WTC11 (cell line): ENCODE measurements around the gene CLASP2. TPM values are rescaled to one million over a fixed set of nuclear protein-coding genes. Genes with fewer than 3 reads are reported as not detected.
A peak's percentile ranks its signal among the peaks of the same experiment; 100 is the strongest.

Experiments
- ATAC-seq: fragments of 200-7000 bp; cut with Tn5 transposase; 2 replicates; pipeline ENCODE4 v1.10.0; 2021; ENCODE audit warnings: mild to moderate bottlenecking, moderate library complexity
- CTCF ChIA-PET: fragments of 300-600 bp; sonication (Branson Sonifier 250); formaldehyde crosslinking; loops from one replicate; lab custom pipeline; 2021; ENCODE audit warnings: antibody characterized with exemption; lab: Charles Lee
- POLR2A ChIA-PET: fragments of 350-600 bp; sonication (Branson Sonifier 250); formaldehyde crosslinking; loops from one replicate; lab custom pipeline; 2021; ENCODE audit warnings: antibody characterized with exemption; lab: Charles Lee
- DNase-seq: peaks from one replicate; pipeline ENCODE4 v3.0.0; 2021; ENCODE audit warnings: low spot score
- H3K27ac Mint-ChIP-seq: 2 replicates; pipeline ENCODE4 v1.8.0; 2021; ENCODE audit warnings: mixed read lengths
- H3K27me3 Mint-ChIP-seq: 2 replicates; pipeline ENCODE4 v1.8.0; 2021; ENCODE audit warnings: low read depth, mild to moderate bottlenecking, moderate library complexity, mixed read lengths
- H3K36me3 Mint-ChIP-seq: 2 replicates; pipeline ENCODE4 v1.8.0; 2021; ENCODE audit warnings: mixed read lengths
- H3K4me1 Mint-ChIP-seq: 2 replicates; pipeline ENCODE4 v1.8.0; 2022; ENCODE audit warnings: mixed read lengths
- H3K4me3 Mint-ChIP-seq: 2 replicates; pipeline ENCODE4 v1.8.0; 2021; ENCODE audit warnings: mild to moderate bottlenecking, moderate library complexity, mixed read lengths
- H3K9me3 Mint-ChIP-seq: 2 replicates; pipeline ENCODE4 v1.8.0; 2021; ENCODE audit warnings: mixed read lengths
- ATF6 ChIP-seq: sonication (generic); formaldehyde crosslinking; IDR thresholded peaks from 2 replicates; pipeline ENCODE4 v1.8.1; 2023; ENCODE audit warnings: mild to moderate bottlenecking, missing genetic modification reagents
- CTCF ChIP-seq: fragments of 200-600 bp; IDR thresholded peaks from 2 replicates; pipeline ENCODE4 v1.8.0; 2022; ENCODE audit warnings: antibody characterized with exemption
- ETV6 ChIP-seq: sonication (generic); formaldehyde crosslinking; IDR thresholded peaks from 2 replicates; pipeline ENCODE4 v1.8.1; 2022; ENCODE audit warnings: mild to moderate bottlenecking, missing genetic modification reagents
- FOXK1 ChIP-seq: sonication (generic); formaldehyde crosslinking; IDR thresholded peaks from 2 replicates; pipeline ENCODE4 v1.8.0; 2022; ENCODE audit warnings: mild to moderate bottlenecking, moderate library complexity, missing genetic modification reagents
- FOXP4 ChIP-seq: sonication (generic); formaldehyde crosslinking; IDR thresholded peaks from 2 replicates; pipeline ENCODE4 v1.8.0; 2022; ENCODE audit warnings: mild to moderate bottlenecking, missing genetic modification reagents
- MAX ChIP-seq: sonication (generic); formaldehyde crosslinking; IDR thresholded peaks from 2 replicates; pipeline ENCODE4 v1.8.0; 2022; ENCODE audit warnings: mild to moderate bottlenecking, missing genetic modification reagents
- NFYB ChIP-seq: sonication (generic); formaldehyde crosslinking; conservative IDR thresholded peaks from 2 replicates; pipeline ENCODE4 v1.8.0; 2022; ENCODE audit warnings: low read depth, missing genetic modification reagents
- PRRX2 ChIP-seq: fragments of 250-450 bp; sonication (Bioruptor Pico); IDR thresholded peaks from 2 replicates; pipeline ENCODE4 v1.8.0; 2021; ENCODE audit warnings: mild to moderate bottlenecking
- RORB ChIP-seq: fragments of 250-450 bp; sonication (Bioruptor Pico); IDR thresholded peaks from 2 replicates; pipeline ENCODE4 v1.9.0; 2021; ENCODE audit warnings: mild to moderate bottlenecking
- SP1 ChIP-seq: sonication (generic); formaldehyde crosslinking; conservative IDR thresholded peaks from 2 replicates; pipeline ENCODE4 v1.8.1; 2022; ENCODE audit warnings: missing genetic modification reagents
- STAT6 ChIP-seq: sonication (generic); formaldehyde crosslinking; conservative IDR thresholded peaks from 2 replicates; pipeline ENCODE4 v1.8.1; 2023; ENCODE audit warnings: mild to moderate bottlenecking, low read depth, missing genetic modification reagents, moderate library complexity
- TEAD1 ChIP-seq: sonication (generic); formaldehyde crosslinking; IDR thresholded peaks from 2 replicates; pipeline ENCODE4 v1.8.0; 2022; ENCODE audit warnings: mild to moderate bottlenecking, missing genetic modification reagents
- ZNF263 ChIP-seq: sonication (generic); formaldehyde crosslinking; IDR thresholded peaks from 2 replicates; pipeline ENCODE4 v1.8.1; 2022; ENCODE audit warnings: low read depth, mild to moderate bottlenecking, moderate library complexity, missing genetic modification reagents
- ZNF416 ChIP-seq: fragments of 250-450 bp; sonication (Bioruptor Pico); IDR thresholded peaks from 2 replicates; pipeline ENCODE4 v1.9.0; 2021; ENCODE audit warnings: mild to moderate bottlenecking, inconsistent platforms
- ZNF423 ChIP-seq: fragments of 250-450 bp; sonication (Bioruptor Pico); IDR thresholded peaks from 2 replicates; pipeline ENCODE4 v2.1.2; 2022; ENCODE audit warnings: mild to moderate bottlenecking, moderate library complexity
- ZNF425 ChIP-seq: fragments of 250-450 bp; sonication (Bioruptor Pico); conservative IDR thresholded peaks from 2 replicates; pipeline ENCODE4 v1.9.0; 2021; ENCODE audit warnings: mild to moderate bottlenecking
- ZNF671 ChIP-seq: fragments of 250-450 bp; sonication (Bioruptor Pico); IDR thresholded peaks from 2 replicates; pipeline ENCODE4 v1.8.0; 2021; ENCODE audit warnings: mild to moderate bottlenecking
- total RNA-seq: library from RNA; stranded (reverse); gene quantifications from 3 replicates; pipeline ENCODE4 v1.2.3, GENCODE V29; 2021

The CLASP2 gene
- total RNA-seq, 1 experiment from 2014 or later: 56.7 TPM

- Mint-ChIP-seq H3K9me3 (no peaks in the 10 kb centered on the region), H3K4me3 (peak overlapping the region; percentile 49), H3K4me1 (peaks cover 37% of the 10 kb centered on the region), H3K36me3 (peaks cover 14% of the 10 kb centered on the region), H3K27ac (peak overlapping the region; percentile 95), H3K27me3 (no peaks in the 10 kb centered on the region)
- CTCF ChIA-PET: interaction anchor here (0.8 to 1.4 kb wide), 2 partner anchors 229 to 230 kb away, joined by 3 to 5 read pairs; no protein-coding TSS in a partner anchor
- ATAC-seq: peak; percentile 86
- no peak for TF ChIP-seq RORB (CRISPR knock-in tag)
- TF ChIP-seq ZNF425: no peak
- TF ChIP-seq NFYB (CRISPR knock-in tag): no peak
- TF ChIP-seq FOXP4: peak; percentile 57; the same call in 1 of the 2 replicates
- TF ChIP-seq ZNF671 (CRISPR knock-in tag): no peak
- TF ChIP-seq PRRX2 (CRISPR knock-in tag): no peak
- TF ChIP-seq ETV6 (CRISPR knock-in tag): peak; percentile 49; the same call in 1 of the 2 replicates
- TF ChIP-seq SP1 (CRISPR knock-in tag): no peak
- TF ChIP-seq FOXK1: peak; percentile 73; the same call in 1 of the 2 replicates
- TF ChIP-seq ZNF263 (CRISPR knock-in tag): no peak
- POLR2A ChIA-PET: interaction anchor here (0.6 to 0.9 kb wide), 2 partner anchors 8 to 36 kb away, joined by 3 read pairs; no protein-coding TSS in a partner anchor
- no peak for DNase-seq
Observed at GRCh38 chr3:33557829-33558228, 160.2 kb downstream of the CLASP2 start.

- H3K4me3 Mint-ChIP-seq: no peak overlapping the region
- POLR2A ChIA-PET: interaction anchor here (0.9 kb wide), 1 partner anchor 36 kb away, joined by 3 read pairs; no protein-coding TSS in a partner anchor
- CTCF ChIA-PET: interaction anchor here (0.8 kb wide), 1 partner anchor 230 kb away, joined by 3 read pairs; no protein-coding TSS in a partner anchor
Observed at GRCh38 chr3:33557279-33557678, 160.8 kb downstream of the CLASP2 start.

GRCh38 chr3:33547101-33547500 is 171.0 kb downstream of the CLASP2 start:
- POLR2A ChIA-PET: no interaction called here
- Mint-ChIP-seq H3K27me3 (no peaks in the 10 kb centered on the region), H3K36me3 (peaks cover 8% of the 10 kb centered on the region), H3K9me3 (peaks cover 22% of the 10 kb centered on the region), H3K4me3 (no peak overlapping the region), H3K27ac (no peak overlapping the region), H3K4me1 (no peaks in the 10 kb centered on the region)
- no peak for ATAC-seq
- DNase-seq: no peak
- CTCF ChIA-PET: no interaction called here
- TF ChIP-seq CTCF (no peak), TEAD1 (CRISPR knock-in tag) (no peak), MAX (CRISPR knock-in tag) (no peak), ZNF416 (CRISPR knock-in tag) (0 out of 2 replicates have a peak, but pooled peaks have one; percentile 61), ATF6 (no peak)

More at GRCh38 chr3:33557279-33557678, 160.8 kb downstream of the CLASP2 start:
- DNase-seq: no peak
- peaks cover 18% of the 10 kb centered on the region for H3K36me3 Mint-ChIP-seq
- H3K9me3 Mint-ChIP-seq: no peaks in the 10 kb centered on the region
- TF ChIP-seq ZNF423 (no peak), STAT6 (CRISPR knock-in tag) (no peak)
- H3K27ac Mint-ChIP-seq: peak overlapping the region; percentile 81
- no peaks in the 10 kb centered on the region for H3K27me3 Mint-ChIP-seq
- ATAC-seq: peak; percentile 56
- peaks cover 33% of the 10 kb centered on the region for H3K4me1 Mint-ChIP-seq
